DMS53 treated with DMSO at 0.1 percent for 48 hours (cell line): ENCODE measurements around the gene SERPINA10.
"Not testable (repeated sequence)": the region's sequence is repeated elsewhere in the genome, so short reads cannot be mapped to it uniquely, and the experiment has no call there.

ENCODE experiments used
- DNase-seq: peaks from one replicate; lab custom pipeline; 2025; ENCODE audit not compliant: unreplicated experiment; lab: John Stamatoyannopoulos, UW

The SERPINA10 gene

GRCh38 chr14:94314890-94315289 lies 21.8 kb upstream of the SERPINA10 start:
- DNase-seq, result no peak

- DNase-seq, result no peak
Observed at GRCh38 chr14:94313991-94314655, 21.1 kb upstream of the SERPINA10 start.

- DNase-seq, result no peak
Observed at GRCh38 chr14:94312481-94313246, 19.6 kb upstream of the SERPINA10 start.

- DNase-seq, result no peak
Observed at GRCh38 chr14:94310248-94310647, 17.2 kb upstream of the SERPINA10 start.

GRCh38 chr14:94309721-94310120 lies 16.7 kb upstream of the SERPINA10 start:
- no peak for DNase-seq

GRCh38 chr14:94307410-94307992 lies 14.4 kb upstream of the SERPINA10 start:
- no peak for DNase-seq

GRCh38 chr14:94306047-94306978 lies 13.2 kb upstream of the SERPINA10 start:
- no peak for DNase-seq

GRCh38 chr14:94305620-94306019 lies 12.6 kb upstream of the SERPINA10 start:
- DNase-seq, result no peak

GRCh38 chr14:94304243-94304642 lies 11.2 kb upstream of the SERPINA10 start:
- DNase-seq, result no peak

GRCh38 chr14:94303111-94303510 lies 10.0 kb upstream of the SERPINA10 start:
- no peak for DNase-seq

GRCh38 chr14:94298130-94298529 lies 5.1 kb upstream of the SERPINA10 start:
- DNase-seq, result no peak

GRCh38 chr14:94296181-94296545 lies 3.1 kb upstream of the SERPINA10 start:
- not testable (repeated sequence) for DNase-seq

- no peak for DNase-seq
Observed at GRCh38 chr14:94295360-94296180, 2.5 kb upstream of the SERPINA10 start.

- DNase-seq, result no peak
Observed at GRCh38 chr14:94293578-94293924, 483 bp upstream of the SERPINA10 start.

GRCh38 chr14:94292526-94292871 lies 569 bp downstream of the SERPINA10 start:
- no peak for DNase-seq

GRCh38 chr14:94291906-94292525 lies 1.1 kb downstream of the SERPINA10 start:
- DNase-seq, result no peak

GRCh38 chr14:94291159-94291905 lies 1.7 kb downstream of the SERPINA10 start:
- DNase-seq, result no peak

- DNase-seq, result no peak
Observed at GRCh38 chr14:94290197-94290596, 2.9 kb downstream of the SERPINA10 start.
